Cardiac fibroblast (primary cell): ENCODE data around the gene CDK5R2.
A peak's percentile ranks its signal among the peaks of the same experiment; 100 is the strongest.

ENCODE experiments used
- DNase-seq, 2 donors: peaks; one replicate each; pipeline versions ENCODE4 v3.0.0 to v3.0.0-alpha.2; 2010; ENCODE audit warnings: low read depth in 2 of 2
- H3K4me3 ChIP-seq, 2 donors: replicated peaks in 1 of 2; 1 replicate in 1 of 2; 2 replicates in 1 of 2; pipeline ENCODE4 v1.5.1; 2011; ENCODE audit warnings: low read depth in 2 of 2, low read length in 2 of 2, mild to moderate bottlenecking in 2 of 2, moderate library complexity in 1 of 2
- TF ChIP-seq, protein P1 (sequence below): IDR thresholded peaks from one replicate; pipeline ENCODE4 v1.5.1; 2011; ENCODE audit warnings: low read depth, mild to moderate bottlenecking, low read length, inconsistent platforms

Gene CDK5R2

DNA sequence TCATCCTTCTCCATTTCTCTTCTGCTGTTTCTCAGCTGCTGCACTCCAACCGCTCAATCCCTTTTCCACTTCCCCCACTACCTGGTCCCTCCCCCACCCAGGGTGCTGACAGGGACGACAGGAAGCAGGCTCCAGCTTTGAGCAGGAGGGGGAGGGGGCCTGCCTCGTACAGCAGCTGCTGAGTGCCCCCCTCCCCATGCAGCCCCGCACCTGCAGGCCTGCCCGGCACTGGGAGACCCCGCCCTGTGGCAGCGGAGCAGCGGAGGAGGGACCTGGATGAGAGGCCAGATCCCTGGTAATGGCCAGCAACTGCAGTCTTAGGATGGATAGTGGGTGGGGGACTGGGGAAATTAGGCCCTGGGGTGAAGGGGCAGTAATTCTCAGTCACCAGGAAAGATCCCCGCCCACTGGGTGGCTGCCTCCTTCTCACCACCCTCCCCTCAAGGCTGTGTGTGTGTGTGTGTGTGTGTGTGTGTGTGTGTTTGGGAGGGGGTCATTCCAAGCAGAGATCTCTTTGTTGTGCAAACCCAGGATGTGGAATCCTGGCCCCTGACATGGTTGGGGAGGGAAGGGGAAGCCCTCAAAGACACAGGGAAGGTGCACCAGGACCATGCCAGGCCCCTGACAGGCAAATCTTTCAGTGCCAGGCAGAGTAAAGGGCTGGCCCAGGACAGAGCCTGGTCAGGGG lies 40.6 kb downstream of the CDK5R2 start:
- DNase-seq = no peak
- no peak overlapping the region for H3K4me3 ChIP-seq
- TF ChIP-seq, protein P1, sequence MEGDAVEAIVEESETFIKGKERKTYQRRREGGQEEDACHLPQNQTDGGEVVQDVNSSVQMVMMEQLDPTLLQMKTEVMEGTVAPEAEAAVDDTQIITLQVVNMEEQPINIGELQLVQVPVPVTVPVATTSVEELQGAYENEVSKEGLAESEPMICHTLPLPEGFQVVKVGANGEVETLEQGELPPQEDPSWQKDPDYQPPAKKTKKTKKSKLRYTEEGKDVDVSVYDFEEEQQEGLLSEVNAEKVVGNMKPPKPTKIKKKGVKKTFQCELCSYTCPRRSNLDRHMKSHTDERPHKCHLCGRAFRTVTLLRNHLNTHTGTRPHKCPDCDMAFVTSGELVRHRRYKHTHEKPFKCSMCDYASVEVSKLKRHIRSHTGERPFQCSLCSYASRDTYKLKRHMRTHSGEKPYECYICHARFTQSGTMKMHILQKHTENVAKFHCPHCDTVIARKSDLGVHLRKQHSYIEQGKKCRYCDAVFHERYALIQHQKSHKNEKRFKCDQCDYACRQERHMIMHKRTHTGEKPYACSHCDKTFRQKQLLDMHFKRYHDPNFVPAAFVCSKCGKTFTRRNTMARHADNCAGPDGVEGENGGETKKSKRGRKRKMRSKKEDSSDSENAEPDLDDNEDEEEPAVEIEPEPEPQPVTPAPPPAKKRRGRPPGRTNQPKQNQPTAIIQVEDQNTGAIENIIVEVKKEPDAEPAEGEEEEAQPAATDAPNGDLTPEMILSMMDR = no peak

DNA sequence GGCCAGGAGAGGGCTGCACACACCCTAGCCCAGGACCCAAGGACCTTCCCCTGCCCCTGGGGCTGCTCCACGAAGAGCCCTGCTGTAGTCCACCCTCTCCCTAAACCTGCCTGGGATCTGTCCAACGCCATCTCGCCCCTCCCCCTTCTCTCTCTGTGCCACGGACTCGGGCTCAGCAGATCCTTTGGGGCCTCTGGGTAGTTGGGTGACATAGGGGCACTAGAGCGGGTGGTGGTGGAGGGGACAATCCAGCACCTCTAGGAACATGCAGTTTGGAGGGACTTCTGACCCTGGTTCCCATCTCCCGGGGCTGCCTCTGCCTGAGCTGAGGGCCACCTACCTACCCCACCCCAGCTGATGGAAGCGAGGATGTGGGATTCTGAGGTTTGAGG lies 41.1 kb downstream of the CDK5R2 start:
- DNase-seq = no peak
- TF ChIP-seq, protein P1 = no peak
- H3K4me3 ChIP-seq = no peak overlapping the region

DNA sequence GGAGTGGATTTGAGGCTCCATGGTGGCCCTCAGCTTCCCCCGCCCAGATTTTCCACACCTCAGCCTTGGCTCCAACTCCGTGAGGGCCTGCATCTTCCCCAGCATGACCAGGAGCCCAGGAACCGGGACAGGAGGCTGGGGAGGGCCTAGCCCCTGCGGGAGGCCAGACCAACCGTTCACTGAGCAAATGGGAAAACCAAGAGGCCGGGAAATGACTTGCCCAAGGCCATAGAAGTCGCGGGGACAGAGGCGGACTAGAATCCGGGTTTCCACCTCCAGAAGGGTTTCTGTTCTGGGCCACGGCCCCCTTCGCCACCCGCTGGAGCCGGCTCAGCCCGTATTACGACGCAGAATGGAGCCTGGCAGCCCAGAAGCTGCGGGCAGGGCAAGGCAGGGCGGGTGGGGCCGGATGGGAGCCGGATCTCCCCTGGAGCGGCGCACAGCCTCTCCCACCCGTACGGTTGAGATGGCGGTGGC lies 41.7 kb downstream of the CDK5R2 start:
- no peak overlapping the region for H3K4me3 ChIP-seq
- DNase-seq = no peak

DNA sequence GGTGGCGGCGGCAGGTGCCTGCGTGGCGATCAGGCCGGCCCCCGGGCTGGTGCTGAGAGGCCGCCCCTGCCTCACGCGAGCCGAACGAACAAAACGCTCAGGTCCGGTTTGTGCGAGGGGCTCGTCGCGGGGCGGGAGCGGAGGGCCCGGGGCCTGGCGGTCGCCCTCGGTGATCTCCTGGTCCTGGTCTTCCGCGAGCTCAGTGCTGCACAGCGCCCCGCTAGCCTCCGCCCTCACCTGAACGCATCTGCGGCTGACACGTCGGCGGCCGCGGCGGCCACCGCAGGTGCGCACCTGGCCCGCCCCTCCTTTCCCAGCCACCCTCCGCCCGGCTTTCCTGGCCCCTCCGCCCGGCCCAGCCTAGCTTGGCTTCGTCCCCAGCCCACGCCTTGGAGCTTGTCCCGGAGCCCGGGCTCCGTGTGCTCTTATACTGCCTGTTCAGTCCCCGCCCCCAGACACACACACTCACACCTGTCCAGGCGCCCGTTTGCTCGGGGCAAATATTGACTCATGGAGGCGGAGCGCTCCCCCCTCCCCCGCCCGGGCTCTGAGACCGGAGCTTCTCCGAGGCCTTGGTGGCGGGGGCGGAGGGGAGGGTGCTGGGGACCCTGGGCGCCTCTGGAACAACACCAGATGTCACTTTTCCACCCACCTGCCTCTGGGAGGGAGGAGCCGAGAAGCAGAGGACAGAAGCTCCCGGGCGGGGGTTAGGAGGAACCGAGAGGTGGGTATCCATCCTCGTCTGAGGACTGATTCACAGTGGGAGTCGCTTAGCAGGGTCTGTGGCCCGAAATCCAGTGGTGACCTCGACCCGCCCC lies 42.3 kb downstream of the CDK5R2 start:
- DNase-seq = no peak
- no peak overlapping the region for H3K4me3 ChIP-seq
- TF ChIP-seq, protein P1 = no peak

More for the DNA sequence above, 41.7 kb downstream of the CDK5R2 start:
- TF ChIP-seq, protein P1 = no peak

DNA sequence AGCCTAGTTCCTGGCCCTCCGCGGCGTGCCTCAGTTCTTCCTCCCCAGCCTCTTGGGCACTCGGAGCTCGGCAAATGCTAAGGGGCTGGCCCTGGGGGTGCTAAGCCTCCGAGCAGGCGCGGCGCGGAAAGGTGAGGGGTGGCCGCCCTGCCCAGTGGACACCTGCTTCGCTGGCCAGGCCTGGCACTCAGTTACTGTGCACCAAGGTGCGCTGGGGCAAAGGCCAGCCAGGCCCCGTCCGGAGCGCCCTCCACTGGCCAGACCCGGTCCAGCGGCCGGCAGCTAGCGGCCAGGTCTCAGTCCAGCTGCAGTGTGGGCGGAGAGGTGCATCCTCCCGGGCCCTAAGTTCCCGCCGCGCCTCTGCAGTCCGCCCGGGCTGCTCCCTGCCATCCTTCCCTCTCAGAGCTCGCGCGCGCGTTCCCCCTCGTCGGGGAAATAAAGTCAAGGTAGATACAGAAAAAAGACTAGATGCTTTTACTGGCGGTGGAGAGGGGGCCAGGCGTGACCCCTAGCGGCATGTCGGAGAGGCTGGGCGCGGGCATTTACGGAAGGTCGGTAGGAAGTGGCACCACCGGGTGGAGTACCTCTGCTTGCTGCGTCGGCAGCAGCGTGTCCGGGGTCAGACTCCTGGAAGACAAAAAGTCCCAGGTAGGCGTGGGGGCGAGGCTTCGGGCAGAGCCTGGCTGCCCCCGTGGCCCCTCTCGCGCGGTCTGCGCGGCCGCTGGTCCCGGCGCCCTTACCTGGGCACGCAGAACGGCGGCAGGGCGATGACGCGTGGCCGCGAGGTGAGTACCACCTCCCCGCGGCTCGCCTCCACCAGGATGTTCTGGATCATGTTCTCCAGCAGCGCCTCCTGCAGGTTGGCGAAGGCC lies 43.2 kb downstream of the CDK5R2 start:
- DNase-seq = peak; percentile 19 to 28
- H3K4me3 ChIP-seq = no peak overlapping the region
- TF ChIP-seq, protein P1 = peak; percentile 23

DNA sequence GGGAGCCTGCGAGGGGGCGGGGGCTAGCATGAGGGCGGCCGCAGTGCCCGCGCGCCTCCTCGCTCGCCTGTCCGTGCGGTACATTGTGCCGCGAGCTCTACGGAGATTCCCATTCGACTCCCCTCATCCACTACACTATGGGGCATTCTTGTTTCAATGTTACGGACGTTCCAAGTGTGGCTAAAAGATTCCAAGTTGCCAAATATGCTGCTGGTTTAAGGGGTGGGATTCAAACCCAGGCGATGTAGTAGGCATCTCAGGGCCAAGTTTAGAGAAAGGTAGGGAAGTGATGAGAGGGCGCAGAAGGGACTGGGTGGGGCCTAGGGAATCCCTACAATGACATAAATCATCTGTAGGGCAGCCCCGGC lies 43.8 kb downstream of the CDK5R2 start:
- DNase-seq = no peak
- TF ChIP-seq, protein P1 = no peak
- H3K4me3 ChIP-seq = no peak overlapping the region
